Measurements from ENCODE around the gene EFCAB6.

Gene EFCAB6

GRCh38 chr22:43570531-43571165, 241.5 kb downstream of the EFCAB6 start:
- DNase-seq = no peak

GRCh38 chr22:43569111-43569510, 243.0 kb downstream of the EFCAB6 start:
- no peak for DNase-seq

- DNase-seq = no peak
Measured at GRCh38 chr22:43567691-43568324, 244.3 kb downstream of the EFCAB6 start.

- no peak for DNase-seq
Measured at GRCh38 chr22:43566561-43567332, 245.4 kb downstream of the EFCAB6 start.

- DNase-seq = no peak
Measured at GRCh38 chr22:43566021-43566420, 246.1 kb downstream of the EFCAB6 start.

- no peak for DNase-seq
Measured at GRCh38 chr22:43564859-43565258, 247.2 kb downstream of the EFCAB6 start.

- no peak for DNase-seq
Measured at GRCh38 chr22:43563571-43563970, 248.5 kb downstream of the EFCAB6 start.

GRCh38 chr22:43562843-43563242, 249.3 kb downstream of the EFCAB6 start:
- no peak for DNase-seq

- DNase-seq = no peak
Measured at GRCh38 chr22:43561415-43562178, 250.5 kb downstream of the EFCAB6 start.

GRCh38 chr22:43560651-43561050, 251.5 kb downstream of the EFCAB6 start:
- no peak for DNase-seq

GRCh38 chr22:43555561-43556515, 256.3 kb downstream of the EFCAB6 start:
- no peak for DNase-seq

- no peak for DNase-seq
Measured at GRCh38 chr22:43554694-43555365, 257.3 kb downstream of the EFCAB6 start.

- DNase-seq = no peak
Measured at GRCh38 chr22:43554259-43554636, 257.9 kb downstream of the EFCAB6 start.

GRCh38 chr22:43553451-43554258, 258.4 kb downstream of the EFCAB6 start:
- no peak for DNase-seq

- no peak for DNase-seq
Measured at GRCh38 chr22:43550672-43551071, 261.4 kb downstream of the EFCAB6 start.

GRCh38 chr22:43550024-43550620, 262.0 kb downstream of the EFCAB6 start:
- no peak for DNase-seq

GRCh38 chr22:43546186-43546585, 265.9 kb downstream of the EFCAB6 start:
- DNase-seq = no peak

- DNase-seq = no peak
Measured at GRCh38 chr22:43544289-43544673, 267.8 kb downstream of the EFCAB6 start.

- DNase-seq = no peak
Measured at GRCh38 chr22:43543522-43544288, 268.4 kb downstream of the EFCAB6 start.
